Ishikawa (cell line): Measurements from ENCODE around the gene P2RX4.

ENCODE experiments used
- CEBPB ChIP-seq: IDR thresholded peaks from 2 replicates; pipeline ENCODE4 v1.6.1; 2012
- EP300 ChIP-seq: IDR thresholded peaks from 2 replicates; pipeline ENCODE4 v1.6.1; 2012; ENCODE audit warnings: borderline replicate concordance
- TAF1 ChIP-seq: IDR thresholded peaks from 2 replicates; pipeline ENCODE4 v1.6.1; 2012; ENCODE audit warnings: low read depth, mild to moderate bottlenecking
- TF ChIP-seq, protein P1 (sequence below): IDR thresholded peaks from 2 replicates; pipeline ENCODE4 v1.6.1; 2012; ENCODE audit warnings: low read depth, mild to moderate bottlenecking
- TF ChIP-seq, protein P2 (sequence below): IDR thresholded peaks from 2 replicates; pipeline ENCODE4 v1.6.1; 2012

GRCh38 chr12:121251838-121252237 is 41.9 kb downstream of the P2RX4 start:
- TF ChIP-seq, protein P1, sequence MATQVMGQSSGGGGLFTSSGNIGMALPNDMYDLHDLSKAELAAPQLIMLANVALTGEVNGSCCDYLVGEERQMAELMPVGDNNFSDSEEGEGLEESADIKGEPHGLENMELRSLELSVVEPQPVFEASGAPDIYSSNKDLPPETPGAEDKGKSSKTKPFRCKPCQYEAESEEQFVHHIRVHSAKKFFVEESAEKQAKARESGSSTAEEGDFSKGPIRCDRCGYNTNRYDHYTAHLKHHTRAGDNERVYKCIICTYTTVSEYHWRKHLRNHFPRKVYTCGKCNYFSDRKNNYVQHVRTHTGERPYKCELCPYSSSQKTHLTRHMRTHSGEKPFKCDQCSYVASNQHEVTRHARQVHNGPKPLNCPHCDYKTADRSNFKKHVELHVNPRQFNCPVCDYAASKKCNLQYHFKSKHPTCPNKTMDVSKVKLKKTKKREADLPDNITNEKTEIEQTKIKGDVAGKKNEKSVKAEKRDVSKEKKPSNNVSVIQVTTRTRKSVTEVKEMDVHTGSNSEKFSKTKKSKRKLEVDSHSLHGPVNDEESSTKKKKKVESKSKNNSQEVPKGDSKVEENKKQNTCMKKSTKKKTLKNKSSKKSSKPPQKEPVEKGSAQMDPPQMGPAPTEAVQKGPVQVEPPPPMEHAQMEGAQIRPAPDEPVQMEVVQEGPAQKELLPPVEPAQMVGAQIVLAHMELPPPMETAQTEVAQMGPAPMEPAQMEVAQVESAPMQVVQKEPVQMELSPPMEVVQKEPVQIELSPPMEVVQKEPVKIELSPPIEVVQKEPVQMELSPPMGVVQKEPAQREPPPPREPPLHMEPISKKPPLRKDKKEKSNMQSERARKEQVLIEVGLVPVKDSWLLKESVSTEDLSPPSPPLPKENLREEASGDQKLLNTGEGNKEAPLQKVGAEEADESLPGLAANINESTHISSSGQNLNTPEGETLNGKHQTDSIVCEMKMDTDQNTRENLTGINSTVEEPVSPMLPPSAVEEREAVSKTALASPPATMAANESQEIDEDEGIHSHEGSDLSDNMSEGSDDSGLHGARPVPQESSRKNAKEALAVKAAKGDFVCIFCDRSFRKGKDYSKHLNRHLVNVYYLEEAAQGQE = no peak
- TF ChIP-seq EP300 (no peak), CEBPB (no peak), TAF1 (no peak)
- TF ChIP-seq, protein P2, sequence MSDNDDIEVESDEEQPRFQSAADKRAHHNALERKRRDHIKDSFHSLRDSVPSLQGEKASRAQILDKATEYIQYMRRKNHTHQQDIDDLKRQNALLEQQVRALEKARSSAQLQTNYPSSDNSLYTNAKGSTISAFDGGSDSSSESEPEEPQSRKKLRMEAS = no peak
